Measurements from ENCODE around the gene GABARAPL1.

DNA sequence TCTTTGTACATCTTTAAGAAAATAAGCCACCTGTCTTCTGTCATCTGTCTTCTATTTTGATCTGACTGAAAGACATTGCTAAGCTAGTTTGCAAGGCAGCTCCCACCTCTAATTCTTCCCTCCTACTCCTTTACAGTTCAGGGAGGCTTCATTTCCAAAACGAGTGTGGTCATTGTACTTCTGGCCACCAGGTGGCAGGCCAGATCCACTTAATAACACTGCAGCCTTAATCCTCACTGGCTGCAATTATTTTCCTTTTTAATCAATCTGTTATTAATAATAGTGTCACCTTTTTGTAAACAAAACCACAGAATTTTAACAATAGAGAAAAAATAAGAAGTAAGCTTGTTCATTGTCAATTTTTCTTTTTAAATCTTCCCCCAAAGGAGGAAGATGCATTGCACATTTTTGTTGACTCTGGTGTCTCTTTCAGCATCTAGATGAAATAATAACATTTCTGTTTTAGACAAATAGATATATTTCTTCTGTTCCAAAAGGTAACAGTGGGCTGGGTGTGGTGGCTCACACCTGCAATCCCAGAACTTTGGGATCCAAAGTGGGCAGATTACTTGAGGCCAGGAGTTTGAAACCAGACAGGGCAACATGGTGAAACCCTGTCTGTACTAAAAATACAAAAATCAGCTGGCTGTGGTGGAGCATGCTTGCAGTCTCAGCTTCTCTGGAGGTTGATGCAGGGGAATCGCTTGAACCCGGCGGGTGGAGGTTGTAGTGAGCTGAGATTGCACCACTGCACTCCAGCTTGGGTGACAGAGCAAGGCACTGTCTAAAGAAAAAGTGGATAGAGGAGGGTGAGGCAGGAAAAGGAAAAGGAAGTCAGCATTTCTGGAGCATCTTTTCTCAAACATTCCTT is 23.3 kb downstream of the GABARAPL1 start:
- TF ChIP-seq, protein P1, sequence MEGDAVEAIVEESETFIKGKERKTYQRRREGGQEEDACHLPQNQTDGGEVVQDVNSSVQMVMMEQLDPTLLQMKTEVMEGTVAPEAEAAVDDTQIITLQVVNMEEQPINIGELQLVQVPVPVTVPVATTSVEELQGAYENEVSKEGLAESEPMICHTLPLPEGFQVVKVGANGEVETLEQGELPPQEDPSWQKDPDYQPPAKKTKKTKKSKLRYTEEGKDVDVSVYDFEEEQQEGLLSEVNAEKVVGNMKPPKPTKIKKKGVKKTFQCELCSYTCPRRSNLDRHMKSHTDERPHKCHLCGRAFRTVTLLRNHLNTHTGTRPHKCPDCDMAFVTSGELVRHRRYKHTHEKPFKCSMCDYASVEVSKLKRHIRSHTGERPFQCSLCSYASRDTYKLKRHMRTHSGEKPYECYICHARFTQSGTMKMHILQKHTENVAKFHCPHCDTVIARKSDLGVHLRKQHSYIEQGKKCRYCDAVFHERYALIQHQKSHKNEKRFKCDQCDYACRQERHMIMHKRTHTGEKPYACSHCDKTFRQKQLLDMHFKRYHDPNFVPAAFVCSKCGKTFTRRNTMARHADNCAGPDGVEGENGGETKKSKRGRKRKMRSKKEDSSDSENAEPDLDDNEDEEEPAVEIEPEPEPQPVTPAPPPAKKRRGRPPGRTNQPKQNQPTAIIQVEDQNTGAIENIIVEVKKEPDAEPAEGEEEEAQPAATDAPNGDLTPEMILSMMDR (IDR thresholded peaks at IDR 0.05): peak; percentile 63 to 94 (median 77)
- no peak for TF ChIP-seq POLR2A (IDR thresholded peaks at IDR 0.05)

Measured in body of pancreas (tissue), 4 donors.